ENCODE measurements around the gene DCDC1.

Gene DCDC1

DNA sequence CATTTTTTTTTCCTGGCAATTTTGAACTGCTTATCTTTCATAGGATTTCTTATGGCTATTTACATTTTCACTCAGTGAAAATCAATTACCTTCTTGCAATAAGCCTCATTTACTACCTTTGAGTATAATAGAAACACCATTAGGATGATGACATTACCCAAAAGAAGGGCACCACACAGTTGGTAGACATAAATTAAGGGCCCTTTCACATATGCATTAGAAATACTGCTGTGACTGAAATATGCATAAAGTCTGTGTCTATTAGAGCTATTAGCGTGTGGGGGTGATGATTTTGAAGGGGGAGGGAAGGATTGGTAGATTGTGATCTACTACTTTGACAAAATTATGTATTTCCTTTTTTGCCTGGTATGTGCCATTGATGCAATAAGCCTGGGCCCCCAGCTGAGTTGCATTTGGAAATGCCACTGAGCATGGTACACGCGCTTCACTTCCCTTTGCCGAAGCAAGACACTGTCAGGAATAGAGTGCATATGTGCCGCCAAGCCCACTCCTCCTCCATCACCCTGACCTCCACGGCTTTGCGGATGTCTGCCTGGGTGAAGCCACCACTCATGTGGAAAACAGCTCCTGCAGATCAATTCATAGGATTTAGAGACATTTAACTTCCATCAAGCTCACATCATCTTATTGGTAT, 339.3 kb downstream of the DCDC1 start:
- no peak for TF ChIP-seq FOXP2 (optimal IDR thresholded peaks at IDR 0.05; ENCODE audit: control extremely low read depth, extremely low read length, insufficient read depth)
- TF ChIP-seq EZH2 (IDR thresholded peaks at IDR 0.05): no peak
- TF ChIP-seq POLR2AphosphoS5 (IDR thresholded peaks at IDR 0.05; ENCODE audit: borderline replicate concordance, low read depth, low read length): no peak

GRCh38 chr11:31026315-31026714, 343.2 kb downstream of the DCDC1 start:
- no peak overlapping the region for H3K4me3 ChIP-seq
- DNase-seq (ENCODE audit: low read depth, low spot score): no peak
- no peak overlapping the region for H3K9ac ChIP-seq (ENCODE audit: insufficient read length)
- H3K36me3 ChIP-seq (ENCODE audit: insufficient read depth, low read length): no peaks in the 10 kb centered on the region
- H3K9me3 ChIP-seq (ENCODE audit: low read depth, low read length): no peaks in the 10 kb centered on the region
- TF ChIP-seq FOXP2 (optimal IDR thresholded peaks at IDR 0.05; ENCODE audit: control extremely low read depth, extremely low read length, insufficient read depth): no peak
- no peak for TF ChIP-seq EZH2 (IDR thresholded peaks at IDR 0.05)
- no peak for TF ChIP-seq POLR2AphosphoS5 (IDR thresholded peaks at IDR 0.05; ENCODE audit: borderline replicate concordance, low read depth, low read length)
- no peak overlapping the region for H3K27ac ChIP-seq

More for the DNA sequence above, 339.3 kb downstream of the DCDC1 start:
- no peak overlapping the region for H3K4me3 ChIP-seq
- no peak for DNase-seq (ENCODE audit: low read depth, low spot score)
- no peaks in the 10 kb centered on the region for H3K36me3 ChIP-seq (ENCODE audit: insufficient read depth, low read length)
- H3K9me3 ChIP-seq (ENCODE audit: low read depth, low read length): no peaks in the 10 kb centered on the region
- H3K27ac ChIP-seq: no peak overlapping the region
- H3K9ac ChIP-seq (ENCODE audit: insufficient read length): no peak overlapping the region

- no peak for DNase-seq (ENCODE audit: low read depth, low spot score)
- H3K27ac ChIP-seq: no peak overlapping the region
- H3K36me3 ChIP-seq (ENCODE audit: insufficient read depth, low read length): no peaks in the 10 kb centered on the region
- TF ChIP-seq EZH2 (IDR thresholded peaks at IDR 0.05) (no peak), FOXP2 (optimal IDR thresholded peaks at IDR 0.05; ENCODE audit: control extremely low read depth, extremely low read length, insufficient read depth) (no peak), POLR2AphosphoS5 (IDR thresholded peaks at IDR 0.05; ENCODE audit: borderline replicate concordance, low read depth, low read length) (no peak)
- H3K9me3 ChIP-seq (ENCODE audit: low read depth, low read length): no peaks in the 10 kb centered on the region
- H3K4me3 ChIP-seq: no peak overlapping the region
- no peak overlapping the region for H3K9ac ChIP-seq (ENCODE audit: insufficient read length)
Measured at GRCh38 chr11:31022080-31022479, 347.5 kb downstream of the DCDC1 start.

DNA sequence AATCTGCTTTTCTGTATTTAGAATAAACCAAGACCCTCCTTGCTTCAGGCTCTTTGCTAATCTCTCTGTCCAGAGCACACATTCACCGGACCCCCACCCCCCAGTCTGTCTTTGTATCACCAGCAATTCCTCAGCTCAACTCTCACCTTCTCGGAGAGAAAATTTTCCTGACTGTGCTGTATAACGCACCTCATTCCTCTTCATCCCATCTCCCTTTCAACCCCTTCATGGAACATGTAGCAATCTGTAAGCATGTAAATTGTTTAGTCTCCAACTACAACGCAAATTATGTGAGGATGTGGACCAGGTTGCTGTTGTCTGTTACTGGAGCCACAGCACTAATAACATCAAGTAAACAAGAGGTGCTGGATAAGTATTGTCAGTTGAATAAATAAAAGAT, 349.8 kb downstream of the DCDC1 start:
- no peak overlapping the region for H3K4me3 ChIP-seq
- H3K27ac ChIP-seq: no peak overlapping the region
- no peaks in the 10 kb centered on the region for H3K36me3 ChIP-seq (ENCODE audit: insufficient read depth, low read length)
- no peaks in the 10 kb centered on the region for H3K9me3 ChIP-seq (ENCODE audit: low read depth, low read length)
- no peak overlapping the region for H3K9ac ChIP-seq (ENCODE audit: insufficient read length)
- no peak for TF ChIP-seq POLR2AphosphoS5 (IDR thresholded peaks at IDR 0.05; ENCODE audit: borderline replicate concordance, low read depth, low read length)
- TF ChIP-seq EZH2 (IDR thresholded peaks at IDR 0.05): no peak
- no peak for TF ChIP-seq FOXP2 (optimal IDR thresholded peaks at IDR 0.05; ENCODE audit: control extremely low read depth, extremely low read length, insufficient read depth)
- no peak for DNase-seq (ENCODE audit: low read depth, low spot score)

DNA sequence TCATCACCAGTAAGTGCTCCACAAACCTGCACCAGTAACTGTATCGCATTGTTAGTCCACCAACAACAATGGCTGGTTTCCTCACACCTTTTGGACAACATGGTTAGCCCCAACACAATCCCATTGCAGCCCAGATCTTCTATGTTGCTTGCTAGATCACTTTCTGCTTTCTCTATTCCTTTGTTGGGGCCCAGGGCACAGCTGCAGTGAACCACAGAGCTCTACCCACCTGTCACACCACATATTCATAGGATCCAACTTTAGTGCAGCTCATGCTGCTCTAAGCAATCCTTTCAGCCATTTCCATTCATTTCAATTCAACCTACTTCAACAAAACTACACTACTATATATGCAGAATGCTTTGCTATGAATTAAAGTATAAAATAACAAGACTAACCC, 364.3 kb downstream of the DCDC1 start:
- Histone ChIP-seq H3K9me3 (ENCODE audit: low read depth, low read length) (no peaks in the 10 kb centered on the region), H3K36me3 (ENCODE audit: insufficient read depth, low read length) (no peaks in the 10 kb centered on the region), H3K4me3 (no peak overlapping the region), H3K9ac (ENCODE audit: insufficient read length) (no peak overlapping the region), H3K27ac (no peak overlapping the region)
- no peak for TF ChIP-seq POLR2AphosphoS5 (IDR thresholded peaks at IDR 0.05; ENCODE audit: borderline replicate concordance, low read depth, low read length)
- no peak for TF ChIP-seq FOXP2 (optimal IDR thresholded peaks at IDR 0.05; ENCODE audit: control extremely low read depth, extremely low read length, insufficient read depth)
- TF ChIP-seq EZH2 (IDR thresholded peaks at IDR 0.05): no peak
- DNase-seq (ENCODE audit: low read depth, low spot score): no peak

GRCh38 chr11:31001427-31001826, 368.1 kb downstream of the DCDC1 start:
- DNase-seq (ENCODE audit: low read depth, low spot score): no peak
- no peaks in the 10 kb centered on the region for H3K36me3 ChIP-seq (ENCODE audit: insufficient read depth, low read length)
- no peak overlapping the region for H3K27ac ChIP-seq
- no peak for TF ChIP-seq EZH2 (IDR thresholded peaks at IDR 0.05)
- no peak for TF ChIP-seq FOXP2 (optimal IDR thresholded peaks at IDR 0.05; ENCODE audit: control extremely low read depth, extremely low read length, insufficient read depth)
- no peak for TF ChIP-seq POLR2AphosphoS5 (IDR thresholded peaks at IDR 0.05; ENCODE audit: borderline replicate concordance, low read depth, low read length)
- H3K9me3 ChIP-seq (ENCODE audit: low read depth, low read length): no peaks in the 10 kb centered on the region
- no peak overlapping the region for H3K4me3 ChIP-seq
- no peak overlapping the region for H3K9ac ChIP-seq (ENCODE audit: insufficient read length)

- DNase-seq (ENCODE audit: low read depth, low spot score): no peak
- H3K27ac ChIP-seq: no peak overlapping the region
- no peaks in the 10 kb centered on the region for H3K9me3 ChIP-seq (ENCODE audit: low read depth, low read length)
- no peak overlapping the region for H3K4me3 ChIP-seq
- H3K9ac ChIP-seq (ENCODE audit: insufficient read length): no peak overlapping the region
- no peaks in the 10 kb centered on the region for H3K36me3 ChIP-seq (ENCODE audit: insufficient read depth, low read length)
- TF ChIP-seq FOXP2 (optimal IDR thresholded peaks at IDR 0.05; ENCODE audit: control extremely low read depth, extremely low read length, insufficient read depth) (no peak), POLR2AphosphoS5 (IDR thresholded peaks at IDR 0.05; ENCODE audit: borderline replicate concordance, low read depth, low read length) (no peak), EZH2 (IDR thresholded peaks at IDR 0.05) (no peak)
Measured at GRCh38 chr11:31000381-31000780, 369.2 kb downstream of the DCDC1 start.

- TF ChIP-seq EZH2 (IDR thresholded peaks at IDR 0.05) (no peak), POLR2AphosphoS5 (IDR thresholded peaks at IDR 0.05; ENCODE audit: borderline replicate concordance, low read depth, low read length) (no peak), FOXP2 (optimal IDR thresholded peaks at IDR 0.05; ENCODE audit: control extremely low read depth, extremely low read length, insufficient read depth) (no peak)
- no peaks in the 10 kb centered on the region for H3K36me3 ChIP-seq (ENCODE audit: insufficient read depth, low read length)
- H3K9ac ChIP-seq (ENCODE audit: insufficient read length): no peak overlapping the region
- no peaks in the 10 kb centered on the region for H3K9me3 ChIP-seq (ENCODE audit: low read depth, low read length)
- DNase-seq (ENCODE audit: low read depth, low spot score): no peak
- no peak overlapping the region for H3K27ac ChIP-seq
- no peak overlapping the region for H3K4me3 ChIP-seq
Measured at GRCh38 chr11:30992513-30992849, 377.1 kb downstream of the DCDC1 start.

Data from SK-N-MC (cell line).